ENCODE data around the gene LIPH.
A peak's percentile ranks its signal among the peaks of the same experiment; 100 is the strongest.
"Not testable (repeated sequence)": the region's sequence is repeated elsewhere in the genome, so short reads cannot be mapped to it uniquely, and the experiment has no call there.

Gene LIPH

GRCh38 chr3:185502987-185503386 is 49.4 kb downstream of the LIPH start:
- Histone ChIP-seq H3K4me1 (ENCODE audit: control insufficient read depth in 1 of 2, insufficient read depth in 2 of 2, low read length in 2 of 2) (peaks cover 21 to 25% of the 10 kb centered on the region in 2 donors), H3K9ac (ENCODE audit: low read depth in 1 of 2, low read length in 2 of 2) (no peak overlapping the region), H3K36me3 (ENCODE audit: control insufficient read depth in 1 of 2, insufficient read depth in 2 of 2, low read length in 2 of 2) (peaks cover under 1 to 2% of the 10 kb centered on the region in 2 donors), H3K27me3 (ENCODE audit: control insufficient read depth in 1 of 2, insufficient read depth in 2 of 2, low read length in 2 of 2) (no peaks in the 10 kb centered on the region), H3K27ac (ENCODE audit: low read depth, low read length) (no peak overlapping the region), H3K9me3 (ENCODE audit: control insufficient read depth in 1 of 2, low read length in 2 of 2) (no peaks in the 10 kb centered on the region), H3K4me3 (ENCODE audit: low read depth in 1 of 2, low read length in 2 of 2) (peak overlapping the region in 1 of 2 donors; percentile 23)

GRCh38 chr3:185498503-185499396 is 53.6 kb downstream of the LIPH start, which contains the start of gene TMEM41A:
TSS of gene TMEM41A (minus strand) at chr3:185499035. CDS start at chr3:185498961, 74 bp downstream.
- Histone ChIP-seq H3K9ac (ENCODE audit: low read depth in 1 of 2, low read length in 2 of 2) (peak within 1 kb of the TSS; percentile 96 to 98), H3K27ac (ENCODE audit: low read depth, low read length) (peak within 1 kb of the TSS; percentile 93), H3K36me3 (ENCODE audit: control insufficient read depth in 1 of 2, insufficient read depth in 2 of 2, low read length in 2 of 2) (peaks cover 30 to 33% of the 10 kb centered on the region in 2 donors), H3K4me3 (ENCODE audit: low read depth in 1 of 2, low read length in 2 of 2) (peak within 1 kb of the TSS; percentile 88 to 93), H3K9me3 (ENCODE audit: control insufficient read depth in 1 of 2, low read length in 2 of 2) (no peaks in the 10 kb centered on the region), H3K27me3 (ENCODE audit: control insufficient read depth in 1 of 2, insufficient read depth in 2 of 2, low read length in 2 of 2) (no peaks in the 10 kb centered on the region), H3K4me1 (ENCODE audit: control insufficient read depth in 1 of 2, insufficient read depth in 2 of 2, low read length in 2 of 2) (peaks cover 37 to 41% of the 10 kb centered on the region in 2 donors)

- H3K36me3 ChIP-seq (ENCODE audit: control insufficient read depth in 1 of 2, insufficient read depth in 2 of 2, low read length in 2 of 2), result peaks cover 44 to 81% of the 10 kb centered on the region in 2 donors
- no peak overlapping the region for H3K9ac ChIP-seq (ENCODE audit: low read depth in 1 of 2, low read length in 2 of 2)
- H3K4me1 ChIP-seq (ENCODE audit: control insufficient read depth in 1 of 2, insufficient read depth in 2 of 2, low read length in 2 of 2), result peaks cover 15 to 19% of the 10 kb centered on the region in 2 donors
- H3K27me3 ChIP-seq (ENCODE audit: control insufficient read depth in 1 of 2, insufficient read depth in 2 of 2, low read length in 2 of 2), result no peaks in the 10 kb centered on the region
- H3K4me3 ChIP-seq (ENCODE audit: low read depth in 1 of 2, low read length in 2 of 2), result no peak overlapping the region
- no peaks in the 10 kb centered on the region for H3K9me3 ChIP-seq (ENCODE audit: control insufficient read depth in 1 of 2, low read length in 2 of 2)
- H3K27ac ChIP-seq (ENCODE audit: low read depth, low read length), result no peak overlapping the region
Observed at GRCh38 chr3:185490241-185490640, 62.1 kb downstream of the LIPH start.

- Histone ChIP-seq H3K9ac (ENCODE audit: low read depth in 1 of 2, low read length in 2 of 2) (no peak overlapping the region), H3K4me3 (ENCODE audit: low read depth in 1 of 2, low read length in 2 of 2) (no peak overlapping the region), H3K9me3 (ENCODE audit: control insufficient read depth in 1 of 2, low read length in 2 of 2) (no peaks in the 10 kb centered on the region), H3K27ac (ENCODE audit: low read depth, low read length) (no peak overlapping the region), H3K4me1 (ENCODE audit: control insufficient read depth in 1 of 2, insufficient read depth in 2 of 2, low read length in 2 of 2) (peaks cover 15 to 19% of the 10 kb centered on the region in 2 donors), H3K36me3 (ENCODE audit: control insufficient read depth in 1 of 2, insufficient read depth in 2 of 2, low read length in 2 of 2) (peaks cover 37 to 79% of the 10 kb centered on the region in 2 donors), H3K27me3 (ENCODE audit: control insufficient read depth in 1 of 2, insufficient read depth in 2 of 2, low read length in 2 of 2) (no peaks in the 10 kb centered on the region)
Observed at GRCh38 chr3:185489462-185489861, 62.9 kb downstream of the LIPH start.

GRCh38 chr3:185488465-185488864 is 63.9 kb downstream of the LIPH start:
- Histone ChIP-seq H3K9ac (ENCODE audit: low read depth in 1 of 2, low read length in 2 of 2) (no peak overlapping the region), H3K4me3 (ENCODE audit: low read depth in 1 of 2, low read length in 2 of 2) (no peak overlapping the region), H3K27ac (ENCODE audit: low read depth, low read length) (no peak overlapping the region), H3K36me3 (ENCODE audit: control insufficient read depth in 1 of 2, insufficient read depth in 2 of 2, low read length in 2 of 2) (peaks cover 29 to 75% of the 10 kb centered on the region in 2 donors), H3K4me1 (ENCODE audit: control insufficient read depth in 1 of 2, insufficient read depth in 2 of 2, low read length in 2 of 2) (peaks cover 15 to 19% of the 10 kb centered on the region in 2 donors), H3K27me3 (ENCODE audit: control insufficient read depth in 1 of 2, insufficient read depth in 2 of 2, low read length in 2 of 2) (no peaks in the 10 kb centered on the region), H3K9me3 (ENCODE audit: control insufficient read depth in 1 of 2, low read length in 2 of 2) (no peaks in the 10 kb centered on the region)

GRCh38 chr3:185486394-185486793 is 66.0 kb downstream of the LIPH start:
- Histone ChIP-seq H3K9ac (ENCODE audit: low read depth in 1 of 2, low read length in 2 of 2) (no peak overlapping the region), H3K36me3 (ENCODE audit: control insufficient read depth in 1 of 2, insufficient read depth in 2 of 2, low read length in 2 of 2) (peaks cover 38 to 79% of the 10 kb centered on the region in 2 donors), H3K27ac (ENCODE audit: low read depth, low read length) (no peak overlapping the region), H3K27me3 (ENCODE audit: control insufficient read depth in 1 of 2, insufficient read depth in 2 of 2, low read length in 2 of 2) (no peaks in the 10 kb centered on the region), H3K4me1 (ENCODE audit: control insufficient read depth in 1 of 2, insufficient read depth in 2 of 2, low read length in 2 of 2) (peaks cover 15 to 19% of the 10 kb centered on the region in 2 donors), H3K4me3 (ENCODE audit: low read depth in 1 of 2, low read length in 2 of 2) (no peak overlapping the region), H3K9me3 (ENCODE audit: control insufficient read depth in 1 of 2, low read length in 2 of 2) (no peaks in the 10 kb centered on the region)

- H3K36me3 ChIP-seq (ENCODE audit: control insufficient read depth in 1 of 2, insufficient read depth in 2 of 2, low read length in 2 of 2), result peaks cover 32 to 83% of the 10 kb centered on the region in 2 donors
- no peak overlapping the region for H3K9ac ChIP-seq (ENCODE audit: low read depth in 1 of 2, low read length in 2 of 2)
- H3K4me3 ChIP-seq (ENCODE audit: low read depth in 1 of 2, low read length in 2 of 2), result no peak overlapping the region
- no peaks in the 10 kb centered on the region for H3K9me3 ChIP-seq (ENCODE audit: control insufficient read depth in 1 of 2, low read length in 2 of 2)
- no peaks in the 10 kb centered on the region for H3K27me3 ChIP-seq (ENCODE audit: control insufficient read depth in 1 of 2, insufficient read depth in 2 of 2, low read length in 2 of 2)
- peaks cover 3 to 4% of the 10 kb centered on the region in 2 donors for H3K4me1 ChIP-seq (ENCODE audit: control insufficient read depth in 1 of 2, insufficient read depth in 2 of 2, low read length in 2 of 2)
- H3K27ac ChIP-seq (ENCODE audit: low read depth, low read length), result no peak overlapping the region
Observed at GRCh38 chr3:185484296-185484695, 68.1 kb downstream of the LIPH start.

- no peak overlapping the region for H3K4me3 ChIP-seq (ENCODE audit: low read depth in 1 of 2, low read length in 2 of 2)
- H3K27me3 ChIP-seq (ENCODE audit: control insufficient read depth in 1 of 2, insufficient read depth in 2 of 2, low read length in 2 of 2), result no peaks in the 10 kb centered on the region
- H3K36me3 ChIP-seq (ENCODE audit: control insufficient read depth in 1 of 2, insufficient read depth in 2 of 2, low read length in 2 of 2), result peaks cover 34 to 72% of the 10 kb centered on the region in 2 donors
- H3K9ac ChIP-seq (ENCODE audit: low read depth in 1 of 2, low read length in 2 of 2), result no peak overlapping the region
- peaks cover 6 to 13% of the 10 kb centered on the region in 2 donors for H3K4me1 ChIP-seq (ENCODE audit: control insufficient read depth in 1 of 2, insufficient read depth in 2 of 2, low read length in 2 of 2)
- H3K9me3 ChIP-seq (ENCODE audit: control insufficient read depth in 1 of 2, low read length in 2 of 2), result no peaks in the 10 kb centered on the region
- no peak overlapping the region for H3K27ac ChIP-seq (ENCODE audit: low read depth, low read length)
Observed at GRCh38 chr3:185479373-185479945, 72.9 kb downstream of the LIPH start.

GRCh38 chr3:185477316-185477715 is 75.1 kb downstream of the LIPH start:
- Histone ChIP-seq H3K27ac (ENCODE audit: low read depth, low read length) (no peak overlapping the region), H3K9ac (ENCODE audit: low read depth in 1 of 2, low read length in 2 of 2) (no peak overlapping the region), H3K27me3 (ENCODE audit: control insufficient read depth in 1 of 2, insufficient read depth in 2 of 2, low read length in 2 of 2) (no peaks in the 10 kb centered on the region), H3K9me3 (ENCODE audit: control insufficient read depth in 1 of 2, low read length in 2 of 2) (no peaks in the 10 kb centered on the region), H3K36me3 (ENCODE audit: control insufficient read depth in 1 of 2, insufficient read depth in 2 of 2, low read length in 2 of 2) (peaks cover 28 to 72% of the 10 kb centered on the region in 2 donors), H3K4me1 (ENCODE audit: control insufficient read depth in 1 of 2, insufficient read depth in 2 of 2, low read length in 2 of 2) (peaks cover 6 to 13% of the 10 kb centered on the region in 2 donors), H3K4me3 (ENCODE audit: low read depth in 1 of 2, low read length in 2 of 2) (no peak overlapping the region)

- peaks cover 24 to 50% of the 10 kb centered on the region in 2 donors for H3K36me3 ChIP-seq (ENCODE audit: control insufficient read depth in 1 of 2, insufficient read depth in 2 of 2, low read length in 2 of 2)
- not testable (repeated sequence) for H3K27me3 ChIP-seq (ENCODE audit: control insufficient read depth in 1 of 2, insufficient read depth in 2 of 2, low read length in 2 of 2); H3K27ac ChIP-seq (ENCODE audit: low read depth, low read length); H3K9me3 ChIP-seq (ENCODE audit: control insufficient read depth in 1 of 2, low read length in 2 of 2); H3K4me3 ChIP-seq (ENCODE audit: low read depth in 1 of 2, low read length in 2 of 2); H3K9ac ChIP-seq (ENCODE audit: low read depth in 1 of 2, low read length in 2 of 2)
- H3K4me1 ChIP-seq (ENCODE audit: control insufficient read depth in 1 of 2, insufficient read depth in 2 of 2, low read length in 2 of 2), result peaks cover 6 to 13% of the 10 kb centered on the region in 2 donors
Observed at GRCh38 chr3:185474922-185475321, 77.5 kb downstream of the LIPH start.

All from duodenal mucosa (tissue), 2 donors.